GM18867 (cell line): ENCODE data around the gene NYNRIN.
"Not testable (repeated sequence)": the region's sequence is repeated elsewhere in the genome, so short reads cannot be mapped to it uniquely, and the experiment has no call there.

ENCODE experiments used
- ATAC-seq: cut with Tn5 transposase; IDR thresholded peaks from one replicate; pipeline ENCODE4 v1.9.1; 2021; ENCODE audit warnings: mild to moderate bottlenecking, moderate library complexity; ENCODE audit not compliant: unreplicated experiment

Gene NYNRIN

GRCh38 chr14:24442240-24443052 is 43.6 kb downstream of the NYNRIN start, which contains the start of gene SDR39U1:
Gene SDR39U1 (minus strand): TSS chr14:24442776. CDS start chr14:24442769, 7 bp downstream.
- peak; percentile 87 for ATAC-seq

- no peak for ATAC-seq
Measured at GRCh38 chr14:24443053-24443665, 44.4 kb downstream of the NYNRIN start.

- ATAC-seq: not testable (repeated sequence)
Measured at GRCh38 chr14:24450828-24451227, 52.0 kb downstream of the NYNRIN start.

- no peak for ATAC-seq
Measured at GRCh38 chr14:24456980-24457379, 58.2 kb downstream of the NYNRIN start.

- no peak for ATAC-seq
Measured at GRCh38 chr14:24458736-24459135, 59.9 kb downstream of the NYNRIN start.

GRCh38 chr14:24459331-24459730 is 60.5 kb downstream of the NYNRIN start:
- no peak for ATAC-seq

- ATAC-seq: no peak
Measured at GRCh38 chr14:24461336-24461735, 62.5 kb downstream of the NYNRIN start.

GRCh38 chr14:24463017-24463883 is 64.4 kb downstream of the NYNRIN start:
- peak; percentile 69 for ATAC-seq

- ATAC-seq: no peak
Measured at GRCh38 chr14:24463884-24464785, 65.3 kb downstream of the NYNRIN start.

GRCh38 chr14:24465368-24465767 is 66.6 kb downstream of the NYNRIN start:
- ATAC-seq: no peak

GRCh38 chr14:24465805-24466204 is 67.0 kb downstream of the NYNRIN start:
- no peak for ATAC-seq
